ENCODE measurements around the gene WDR33.

WDR33 gene

GRCh38 chr2:127747621-127748020, 63.4 kb downstream of the WDR33 start:
- Histone ChIP-seq H3K27ac (no peak overlapping the region), H3K4me3 (ENCODE audit: low read depth, low read length) (no peak overlapping the region), H3K27me3 (replicated peaks) (no peaks in the 10 kb centered on the region), H3K36me3 (replicated peaks) (no peaks in the 10 kb centered on the region)
- DNase-seq, result no peak
- in situ Hi-C loops (cut with HindIII; ENCODE audit: low pct_ligation_motif_present, low sequenced_read_pairs), result no loop called here
- TF ChIP-seq CTCF (IDR thresholded peaks at IDR 0.05; ENCODE audit: low read depth, low read length, missing control alignments), result no peak

GRCh38 chr2:127743477-127744026, 67.4 kb downstream of the WDR33 start:
- H3K27ac ChIP-seq, result no peak overlapping the region
- no peaks in the 10 kb centered on the region for H3K36me3 ChIP-seq (replicated peaks)
- no peak overlapping the region for H3K4me3 ChIP-seq (ENCODE audit: low read depth, low read length)
- TF ChIP-seq CTCF (IDR thresholded peaks at IDR 0.05; ENCODE audit: low read depth, low read length, missing control alignments), result no peak
- in situ Hi-C loops (cut with HindIII; ENCODE audit: low pct_ligation_motif_present, low sequenced_read_pairs), result no loop called here
- H3K27me3 ChIP-seq (replicated peaks), result no peaks in the 10 kb centered on the region
- no peak for DNase-seq

GRCh38 chr2:127740665-127741288, 70.2 kb downstream of the WDR33 start:
- Histone ChIP-seq H3K4me3 (ENCODE audit: low read depth, low read length) (no peak overlapping the region), H3K36me3 (replicated peaks) (no peaks in the 10 kb centered on the region), H3K27ac (no peak overlapping the region), H3K27me3 (replicated peaks) (no peaks in the 10 kb centered on the region)
- TF ChIP-seq CTCF (IDR thresholded peaks at IDR 0.05; ENCODE audit: low read depth, low read length, missing control alignments), result no peak
- DNase-seq, result no peak
- in situ Hi-C loops (cut with HindIII; ENCODE audit: low pct_ligation_motif_present, low sequenced_read_pairs), result no loop called here

- in situ Hi-C loops (cut with HindIII; ENCODE audit: low pct_ligation_motif_present, low sequenced_read_pairs), result no loop called here
- Histone ChIP-seq H3K27ac (no peak overlapping the region), H3K27me3 (replicated peaks) (no peaks in the 10 kb centered on the region), H3K4me3 (ENCODE audit: low read depth, low read length) (no peak overlapping the region), H3K36me3 (replicated peaks) (no peaks in the 10 kb centered on the region)
- no peak for TF ChIP-seq CTCF (IDR thresholded peaks at IDR 0.05; ENCODE audit: low read depth, low read length, missing control alignments)
- no peak for DNase-seq
Measured at GRCh38 chr2:127739800-127740199, 71.2 kb downstream of the WDR33 start.

- no peaks in the 10 kb centered on the region for H3K36me3 ChIP-seq (replicated peaks)
- TF ChIP-seq CTCF (IDR thresholded peaks at IDR 0.05; ENCODE audit: low read depth, low read length, missing control alignments), result no peak
- in situ Hi-C loops (cut with HindIII; ENCODE audit: low pct_ligation_motif_present, low sequenced_read_pairs), result no loop called here
- no peak overlapping the region for H3K27ac ChIP-seq
- no peak for DNase-seq
- no peaks in the 10 kb centered on the region for H3K27me3 ChIP-seq (replicated peaks)
- H3K4me3 ChIP-seq (ENCODE audit: low read depth, low read length), result no peak overlapping the region
Measured at GRCh38 chr2:127737892-127738291, 73.1 kb downstream of the WDR33 start.

Data from brain microvascular endothelial cell (primary cell).